ENCODE measurements around the gene KDM4F.

GRCh38 chr11:95014184-95014821 is 34.9 kb upstream of the KDM4F start:
- TF ChIP-seq CTCF (IDR thresholded peaks at IDR 0.05) = no peak
- TF ChIP-seq POLR2A (IDR thresholded peaks at IDR 0.05) = no peak
